ENCODE data around the gene SHROOM1.

The SHROOM1 gene

DNA sequence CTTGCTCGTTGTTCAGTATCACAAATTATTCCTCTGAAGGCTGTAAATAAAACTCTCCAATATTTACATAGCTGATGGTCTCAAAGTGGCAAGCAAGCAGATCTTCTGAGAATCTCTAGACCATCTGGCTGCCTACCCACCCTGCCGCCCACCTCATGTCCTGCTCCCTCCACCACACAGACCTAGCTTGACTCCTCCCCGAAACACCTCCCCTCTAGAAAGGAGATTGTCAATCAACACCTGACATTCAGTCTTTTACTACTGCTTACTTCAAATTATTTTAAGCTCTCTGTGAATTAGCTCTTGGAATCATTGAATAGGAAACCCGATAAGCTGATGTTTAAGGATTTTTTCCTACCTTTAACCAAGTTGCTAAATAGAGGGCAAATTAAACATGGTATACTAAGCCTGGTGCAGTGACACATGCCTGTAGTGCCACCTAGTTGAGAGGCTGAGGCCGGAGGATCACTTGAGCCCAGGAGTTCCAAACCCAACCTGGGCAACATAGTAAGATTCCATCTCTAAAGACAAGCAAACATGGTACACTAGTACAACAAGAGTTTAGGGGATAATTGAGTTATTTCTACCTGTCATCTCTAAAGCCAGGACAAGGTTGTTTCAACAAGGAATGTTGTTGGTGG lies 28.3 kb downstream of the SHROOM1 start:
- TF ChIP-seq, protein P1, sequence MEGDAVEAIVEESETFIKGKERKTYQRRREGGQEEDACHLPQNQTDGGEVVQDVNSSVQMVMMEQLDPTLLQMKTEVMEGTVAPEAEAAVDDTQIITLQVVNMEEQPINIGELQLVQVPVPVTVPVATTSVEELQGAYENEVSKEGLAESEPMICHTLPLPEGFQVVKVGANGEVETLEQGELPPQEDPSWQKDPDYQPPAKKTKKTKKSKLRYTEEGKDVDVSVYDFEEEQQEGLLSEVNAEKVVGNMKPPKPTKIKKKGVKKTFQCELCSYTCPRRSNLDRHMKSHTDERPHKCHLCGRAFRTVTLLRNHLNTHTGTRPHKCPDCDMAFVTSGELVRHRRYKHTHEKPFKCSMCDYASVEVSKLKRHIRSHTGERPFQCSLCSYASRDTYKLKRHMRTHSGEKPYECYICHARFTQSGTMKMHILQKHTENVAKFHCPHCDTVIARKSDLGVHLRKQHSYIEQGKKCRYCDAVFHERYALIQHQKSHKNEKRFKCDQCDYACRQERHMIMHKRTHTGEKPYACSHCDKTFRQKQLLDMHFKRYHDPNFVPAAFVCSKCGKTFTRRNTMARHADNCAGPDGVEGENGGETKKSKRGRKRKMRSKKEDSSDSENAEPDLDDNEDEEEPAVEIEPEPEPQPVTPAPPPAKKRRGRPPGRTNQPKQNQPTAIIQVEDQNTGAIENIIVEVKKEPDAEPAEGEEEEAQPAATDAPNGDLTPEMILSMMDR (IDR thresholded peaks at IDR 0.05; ENCODE audit: low read depth, low read length) = no peak

DNA sequence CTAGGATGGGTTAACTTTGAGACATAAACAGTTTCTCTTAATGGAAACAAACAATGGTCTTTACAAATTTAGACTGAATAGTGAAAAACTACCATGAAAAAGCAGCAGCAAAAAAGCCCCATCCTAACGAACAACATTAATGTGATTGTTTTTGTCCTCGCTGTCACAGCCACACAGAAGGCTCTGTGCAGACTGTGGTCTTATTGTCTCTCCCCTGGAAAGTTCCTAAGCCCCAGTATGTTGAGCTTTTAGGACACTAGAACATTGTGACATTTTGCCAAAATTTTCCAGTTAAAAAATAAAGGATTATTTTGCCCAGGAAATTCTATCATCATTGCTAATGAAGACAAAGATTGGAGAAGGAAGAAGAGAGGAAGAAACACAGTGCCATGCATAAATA lies 29.9 kb downstream of the SHROOM1 start:
- TF ChIP-seq, protein P1 (IDR thresholded peaks at IDR 0.05; ENCODE audit: low read depth, low read length) = no peak
- H3K4me3 ChIP-seq (ENCODE audit: low read depth, low read length) = no peak overlapping the region

More for the DNA sequence above, 28.3 kb downstream of the SHROOM1 start:
- H3K4me3 ChIP-seq (ENCODE audit: low read depth, low read length) = no peak overlapping the region

DNA sequence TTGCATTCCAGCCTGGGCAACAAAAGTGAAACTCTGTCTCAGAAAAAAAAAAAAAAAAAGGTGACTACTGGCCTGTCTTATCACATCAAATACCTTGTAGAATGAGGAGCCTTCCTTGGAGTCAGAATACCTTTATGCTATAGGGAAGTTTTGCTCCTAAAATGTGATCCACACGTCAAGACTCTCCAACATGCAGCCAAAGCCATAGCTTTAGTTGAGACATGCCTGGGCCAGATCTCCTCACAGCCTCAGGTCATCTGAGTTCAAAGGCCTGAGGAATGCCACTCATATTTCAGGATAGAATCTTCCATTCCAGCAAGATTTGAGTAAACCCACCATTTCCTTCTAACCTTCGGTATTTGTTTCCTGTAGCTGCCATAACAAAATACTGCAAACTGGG lies 31.1 kb downstream of the SHROOM1 start:
- TF ChIP-seq, protein P1 (IDR thresholded peaks at IDR 0.05; ENCODE audit: low read depth, low read length) = no peak
- H3K4me3 ChIP-seq (ENCODE audit: low read depth, low read length) = no peak overlapping the region

DNA sequence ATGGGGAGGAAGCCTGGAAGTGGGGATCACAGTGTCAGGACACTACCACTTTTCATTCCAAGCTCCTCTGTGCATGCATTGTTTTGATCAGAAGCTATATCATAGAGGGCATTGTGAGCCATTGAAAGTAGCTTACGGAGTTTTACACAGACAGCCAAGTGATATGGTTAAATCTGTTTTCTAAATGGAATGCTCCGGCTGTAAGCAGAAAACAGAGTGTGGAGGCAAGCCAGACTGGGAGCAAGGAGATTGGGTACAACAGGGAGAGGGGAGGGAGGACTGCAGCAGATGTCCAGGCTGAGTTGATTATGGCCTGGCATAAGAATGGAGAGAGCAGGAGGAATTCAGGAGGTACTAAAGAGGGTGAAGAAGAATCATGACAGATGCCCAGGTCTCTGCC lies 32.8 kb downstream of the SHROOM1 start:
- TF ChIP-seq, protein P1 (IDR thresholded peaks at IDR 0.05; ENCODE audit: low read depth, low read length) = no peak
- H3K4me3 ChIP-seq (ENCODE audit: low read depth, low read length) = no peak overlapping the region

DNA sequence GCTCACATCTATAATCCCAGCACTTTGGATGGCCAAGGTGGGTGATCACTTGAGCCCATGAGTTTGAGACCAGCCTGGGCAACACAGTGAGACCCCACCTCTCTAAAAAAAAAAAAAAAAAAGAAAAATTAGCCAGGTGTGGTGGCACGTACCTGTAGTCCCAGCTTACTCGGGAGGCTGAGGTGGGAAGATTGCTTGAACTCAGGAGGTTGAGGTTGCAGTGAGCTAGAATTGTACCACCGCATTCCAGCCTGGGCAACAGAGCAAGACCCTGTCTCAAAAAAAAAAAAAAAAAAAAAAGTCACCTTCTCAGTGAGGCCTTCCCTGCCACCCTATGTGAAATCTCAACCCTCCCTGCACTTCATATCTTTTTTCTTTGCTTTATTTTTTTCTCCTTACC lies 39.4 kb downstream of the SHROOM1 start:
- TF ChIP-seq, protein P1 (IDR thresholded peaks at IDR 0.05; ENCODE audit: low read depth, low read length) = no peak
- H3K4me3 ChIP-seq (ENCODE audit: low read depth, low read length) = no peak overlapping the region

DNA sequence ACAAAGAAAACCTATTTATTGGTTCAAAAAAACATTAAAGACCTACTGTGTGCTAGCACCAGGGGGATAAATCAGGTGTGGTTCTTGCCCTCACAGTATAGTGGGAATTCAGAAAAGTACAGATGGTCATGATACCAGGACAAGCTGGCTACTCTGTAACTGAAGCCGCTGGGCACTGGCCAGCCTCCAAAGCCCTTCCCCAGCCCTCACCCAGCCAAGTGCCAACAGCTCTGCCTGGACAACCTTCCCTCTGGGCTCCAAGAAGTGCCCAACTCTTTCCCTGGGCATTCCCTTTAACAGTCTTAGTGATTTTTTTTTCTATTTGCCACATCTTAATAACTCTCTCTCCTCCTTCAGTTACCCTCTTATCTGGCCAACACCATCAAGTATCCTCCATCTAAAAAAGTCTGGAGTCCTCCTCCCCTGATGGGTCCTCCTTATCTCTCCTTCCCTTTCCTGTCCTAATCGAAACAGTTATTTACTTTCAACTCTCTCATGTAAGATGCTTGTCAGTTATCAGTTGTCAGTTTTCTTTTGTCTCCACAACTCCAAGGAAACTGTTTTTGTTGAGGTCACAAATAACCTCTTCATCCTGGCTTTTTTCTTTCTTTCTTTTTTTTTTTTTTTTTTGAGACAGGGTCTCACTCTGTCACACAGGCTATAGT lies 40.1 kb downstream of the SHROOM1 start:
- H3K4me3 ChIP-seq (ENCODE audit: low read depth, low read length) = no peak overlapping the region

More for the DNA sequence above, 40.1 kb downstream of the SHROOM1 start:
- TF ChIP-seq, protein P1 (IDR thresholded peaks at IDR 0.05; ENCODE audit: low read depth, low read length) = no peak

All from WI38 (cell line).